ENCODE data around the gene RCOR1. TPM values are rescaled to one million over a fixed set of nuclear protein-coding genes. Genes with fewer than 3 reads are reported as not detected.
A peak's percentile ranks its signal among the peaks of the same experiment; 100 is the strongest.

The RCOR1 gene
- total and polyA plus RNA-seq, 2 donors (not counting 1 experiment from before 2014, with no cell fraction given), result 8.7 to 37.1 TPM

DNA sequence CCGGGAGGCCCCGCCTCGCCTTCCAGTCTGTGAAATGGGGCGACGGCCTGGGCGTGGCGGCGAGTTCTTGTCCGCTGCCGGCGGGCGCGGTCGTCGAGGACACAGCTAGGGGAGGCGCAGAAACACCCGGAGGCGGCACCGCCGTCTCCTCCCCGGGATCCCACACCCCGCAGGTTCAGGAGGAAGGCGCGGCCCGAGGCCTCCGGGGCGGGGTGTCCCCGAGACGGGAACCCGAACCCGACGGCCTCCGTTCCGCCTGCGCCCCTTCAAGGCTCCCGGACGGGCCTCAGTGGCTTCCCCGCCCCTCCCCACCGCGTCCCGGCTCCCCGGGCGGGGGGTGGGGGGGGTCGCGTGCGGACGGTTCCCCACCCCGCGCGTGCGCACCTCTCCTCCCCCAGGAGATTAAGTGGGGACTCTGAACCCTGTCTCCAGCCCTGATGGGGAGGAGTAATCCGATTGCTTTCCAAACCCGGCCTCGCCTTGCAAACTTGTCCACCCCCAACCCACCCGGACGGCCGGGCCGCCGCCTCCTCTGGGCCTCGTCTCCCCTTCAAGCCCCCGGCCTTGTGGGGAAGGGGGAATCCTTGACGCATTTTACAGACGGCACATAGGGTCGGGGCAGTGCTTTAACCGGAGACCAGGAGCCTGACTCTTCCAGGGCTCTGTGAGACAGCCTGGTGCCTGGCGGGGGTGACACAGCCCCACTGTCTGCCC is 47.5 kb upstream of the RCOR1 start:
- H3K27ac ChIP-seq (ENCODE audit: low read length in 2 of 2), result no peak overlapping the region
- ATAC-seq (ENCODE audit: low read depth) (peak; percentile 56), DNase-seq (peak; percentile 48)
- peaks cover 10% of the 10 kb centered on the region for H3K4me1 Mint-ChIP-seq
- CTCF ChIA-PET, result no interaction called here
- no peak overlapping the region for H3K27ac Mint-ChIP-seq
- POLR2A ChIA-PET, result interaction anchor here (0.6 kb wide), 1 partner anchor 187 kb away, joined by 5 read pairs; no protein-coding TSS in a partner anchor
- H3K4me1 ChIP-seq (ENCODE audit: control insufficient read depth in 2 of 2, insufficient read depth in 2 of 2, low read length in 2 of 2), result peaks cover 20 to 22% of the 10 kb centered on the region in 2 donors
- WGBS (ENCODE audit: insufficient coverage), result 9% methylated on average over 45 of the region's 66 CpGs
- no peaks in the 10 kb centered on the region for H4K20me1 ChIP-seq (ENCODE audit: control insufficient read depth, insufficient read depth, low read length, poor library complexity, severe bottlenecking)
- H3K36me3 ChIP-seq (replicated peaks in 1 of 2; ENCODE audit: control extremely low read depth in 1 of 2, control insufficient read depth in 1 of 2, extremely low read depth in 1 of 2, insufficient read depth in 2 of 2, low read length in 1 of 2), result no peaks in the 10 kb centered on the region
- peak overlapping the region; percentile 44 for H3K9ac ChIP-seq (ENCODE audit: low read length)
- intact Hi-C loops (cut with micrococcal nuclease), result no loop called here
- H3K27me3 Mint-ChIP-seq, result peaks cover 33% of the 10 kb centered on the region
- TF ChIP-seq EZH2 (IDR thresholded peaks at IDR 0.05; ENCODE audit: borderline replicate concordance, insufficient read depth, low read depth, low read length, poor library complexity, severe bottlenecking), result peak; percentile 50
- TF ChIP-seq, protein P1, sequence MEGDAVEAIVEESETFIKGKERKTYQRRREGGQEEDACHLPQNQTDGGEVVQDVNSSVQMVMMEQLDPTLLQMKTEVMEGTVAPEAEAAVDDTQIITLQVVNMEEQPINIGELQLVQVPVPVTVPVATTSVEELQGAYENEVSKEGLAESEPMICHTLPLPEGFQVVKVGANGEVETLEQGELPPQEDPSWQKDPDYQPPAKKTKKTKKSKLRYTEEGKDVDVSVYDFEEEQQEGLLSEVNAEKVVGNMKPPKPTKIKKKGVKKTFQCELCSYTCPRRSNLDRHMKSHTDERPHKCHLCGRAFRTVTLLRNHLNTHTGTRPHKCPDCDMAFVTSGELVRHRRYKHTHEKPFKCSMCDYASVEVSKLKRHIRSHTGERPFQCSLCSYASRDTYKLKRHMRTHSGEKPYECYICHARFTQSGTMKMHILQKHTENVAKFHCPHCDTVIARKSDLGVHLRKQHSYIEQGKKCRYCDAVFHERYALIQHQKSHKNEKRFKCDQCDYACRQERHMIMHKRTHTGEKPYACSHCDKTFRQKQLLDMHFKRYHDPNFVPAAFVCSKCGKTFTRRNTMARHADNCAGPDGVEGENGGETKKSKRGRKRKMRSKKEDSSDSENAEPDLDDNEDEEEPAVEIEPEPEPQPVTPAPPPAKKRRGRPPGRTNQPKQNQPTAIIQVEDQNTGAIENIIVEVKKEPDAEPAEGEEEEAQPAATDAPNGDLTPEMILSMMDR (IDR thresholded peaks at IDR 0.05), result no peak
- peaks cover 0 to 31% (median 16%) of the 10 kb centered on the region in 4 experiments for H3K27me3 ChIP-seq (replicated peaks in 1 of 4; ENCODE audit: control extremely low read depth in 1 of 4, control insufficient read depth in 3 of 4, insufficient read depth in 4 of 4, low read length in 3 of 4)
- peaks cover 0 to 8% (median 0%) of the 10 kb centered on the region in 3 donors for H3K9me3 ChIP-seq (ENCODE audit: control extremely low read depth in 1 of 3, control insufficient read depth in 2 of 3, insufficient read depth in 1 of 3, low read length in 2 of 3)
- H3K9me3 Mint-ChIP-seq (ENCODE audit: insufficient read depth), result no peaks in the 10 kb centered on the region
- peak overlapping the region in 3 of 5 experiments; percentile 26 to 40 (median 40) for H3K4me3 ChIP-seq (ENCODE audit: control extremely low read depth in 1 of 5, extremely low read depth in 1 of 5, insufficient read depth in 1 of 5, low read depth in 2 of 5, low read length in 4 of 5)
- H2AFZ ChIP-seq (ENCODE audit: insufficient read depth, low read depth, low read length, poor library complexity, severe bottlenecking), result peak overlapping the region; percentile 52
- H3K4me2 ChIP-seq (replicated peaks; ENCODE audit: low read depth, low read length, poor library complexity, severe bottlenecking), result peak overlapping the region; percentile 78
- no peaks in the 10 kb centered on the region for H3K79me2 ChIP-seq (ENCODE audit: control insufficient read depth, insufficient read depth, low read length)
- H3K4me3 Mint-ChIP-seq, result peak overlapping the region; percentile 68

Measured in B cell (primary cell).